ENCODE results near the gene ATF7IP. TPM values are rescaled to one million over a fixed set of nuclear protein-coding genes. Genes with fewer than 3 reads are reported as not detected.
"Not testable (repeated sequence)": the region's sequence is repeated elsewhere in the genome, so short reads cannot be mapped to it uniquely, and the experiment has no call there.

The ATF7IP gene
- total RNA-seq, 2 experiments from 2014 or later, result 99.8 to 104 TPM

DNA sequence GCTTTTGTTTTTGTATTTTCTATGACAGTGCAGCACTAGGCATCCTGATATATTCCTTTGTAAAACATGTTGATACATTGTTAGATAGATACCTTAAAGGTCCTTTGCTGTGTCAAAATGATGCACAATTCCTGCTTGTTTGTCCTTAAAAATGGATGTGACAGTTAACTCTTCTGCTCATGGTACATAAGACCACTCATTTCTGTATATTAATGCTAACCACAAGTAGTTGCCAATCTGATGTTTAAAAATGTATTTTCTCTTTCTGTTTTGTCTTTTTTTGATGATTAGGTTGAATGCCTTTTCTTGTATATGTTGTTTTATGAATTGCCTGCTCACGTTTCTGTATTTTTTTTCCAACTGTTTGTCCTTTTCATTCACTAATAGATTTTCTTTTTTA lies 35.1 kb downstream of the ATF7IP start:
- no peak for DNase-seq

DNA sequence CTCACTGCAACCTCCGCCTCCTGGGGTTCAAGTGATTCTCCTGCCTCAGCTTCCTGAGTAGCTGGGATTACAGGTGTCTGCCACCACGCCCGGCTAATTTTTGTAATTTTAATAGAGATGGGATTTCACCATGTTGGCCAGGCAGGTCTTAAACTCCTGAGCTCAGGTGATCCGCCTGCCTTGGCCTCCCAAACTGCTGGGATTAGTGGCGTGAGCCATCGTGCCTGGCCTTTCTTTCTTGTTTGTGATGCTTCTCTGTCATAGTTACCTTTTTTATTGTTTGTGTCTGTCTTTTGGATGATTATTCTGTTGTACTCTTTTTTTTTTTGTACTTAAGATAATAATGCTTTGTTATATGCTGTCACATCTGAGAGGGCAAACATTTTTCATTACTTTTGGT lies 35.8 kb downstream of the ATF7IP start:
- H3K4me3 Mint-ChIP-seq, result peak overlapping the region; percentile 47
- DNase-seq; ATAC-seq; H3K27me3 Mint-ChIP-seq (ENCODE audit: low read depth); H3K9me3 Mint-ChIP-seq (ENCODE audit: insufficient read depth): not testable (repeated sequence)
- H3K27ac Mint-ChIP-seq, result peak overlapping the region; percentile 85
- peaks cover 51% of the 10 kb centered on the region for H3K36me3 Mint-ChIP-seq (ENCODE audit: low read depth)
- CTCF ChIA-PET, result interaction anchor here (0.7 to 2.0 kb wide), 7 partner anchors 13 to 145 kb away, joined by 3 to 8 read pairs (median 5); partner anchors contain the start of gene ATF7IP
- H3K4me1 Mint-ChIP-seq (ENCODE audit: low read depth), result peaks cover 83% of the 10 kb centered on the region
- POLR2A ChIA-PET, result interaction anchor here (3.1 kb wide), 1 partner anchor 16 kb away, joined by 11 read pairs; no protein-coding TSS in a partner anchor

More for the DNA sequence above, 35.1 kb downstream of the ATF7IP start:
- no peaks in the 10 kb centered on the region for H3K27me3 Mint-ChIP-seq (ENCODE audit: low read depth)
- H3K36me3 Mint-ChIP-seq (ENCODE audit: low read depth), result peaks cover 50% of the 10 kb centered on the region
- ChIA-PET POLR2A (interaction anchor here (3.1 kb wide), 1 partner anchor 15 kb away, joined by 11 read pairs; no protein-coding TSS in a partner anchor), CTCF (interaction anchor here (0.7 to 1.7 kb wide), 2 partner anchors 17 to 145 kb away, joined by 3 to 4 read pairs; no protein-coding TSS in a partner anchor)
- peak; percentile 21 for ATAC-seq
- H3K9me3 Mint-ChIP-seq (ENCODE audit: insufficient read depth), result no peaks in the 10 kb centered on the region
- H3K4me1 Mint-ChIP-seq (ENCODE audit: low read depth), result peaks cover 85% of the 10 kb centered on the region
- peak overlapping the region; percentile 47 for H3K4me3 Mint-ChIP-seq
- peak overlapping the region; percentile 85 for H3K27ac Mint-ChIP-seq

DNA sequence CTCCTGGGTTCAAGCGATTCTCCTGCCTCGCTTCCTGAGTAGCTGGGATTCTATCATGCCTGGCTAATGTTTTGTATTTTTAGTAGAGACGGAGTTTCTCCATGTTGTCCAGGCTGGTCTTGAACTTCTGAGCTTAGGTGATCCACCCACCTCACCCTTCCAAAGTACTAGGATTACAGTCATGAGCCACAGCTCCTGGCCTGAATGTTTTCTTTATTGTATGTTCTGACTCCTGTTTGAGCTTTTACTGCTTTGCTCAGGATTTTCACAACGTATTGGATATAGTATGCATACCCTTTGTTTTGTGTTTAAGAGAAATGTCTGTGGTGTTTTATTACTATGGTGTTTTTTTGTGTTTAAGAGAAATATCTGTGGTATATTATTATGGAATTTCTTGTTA lies 37.2 kb downstream of the ATF7IP start:
- no peak for DNase-seq
- Mint-ChIP-seq H3K36me3 (ENCODE audit: low read depth) (peaks cover 39% of the 10 kb centered on the region), H3K27ac (no peak overlapping the region), H3K4me3 (peak overlapping the region; percentile 20), H3K27me3 (ENCODE audit: low read depth) (no peaks in the 10 kb centered on the region), H3K9me3 (ENCODE audit: insufficient read depth) (no peaks in the 10 kb centered on the region), H3K4me1 (ENCODE audit: low read depth) (peaks cover 75% of the 10 kb centered on the region)
- POLR2A ChIA-PET, result interaction anchor here (1.9 to 3.1 kb wide), 3 partner anchors 15 to 37 kb away, joined by 5 to 11 read pairs (median 7); partner anchors contain the start of gene ATF7IP
- CTCF ChIA-PET, result interaction anchor here (1.0 to 2.0 kb wide), 7 partner anchors 10 to 164 kb away, joined by 3 to 13 read pairs (median 6); partner anchors contain the start of gene ATF7IP
- ATAC-seq, result no peak

DNA sequence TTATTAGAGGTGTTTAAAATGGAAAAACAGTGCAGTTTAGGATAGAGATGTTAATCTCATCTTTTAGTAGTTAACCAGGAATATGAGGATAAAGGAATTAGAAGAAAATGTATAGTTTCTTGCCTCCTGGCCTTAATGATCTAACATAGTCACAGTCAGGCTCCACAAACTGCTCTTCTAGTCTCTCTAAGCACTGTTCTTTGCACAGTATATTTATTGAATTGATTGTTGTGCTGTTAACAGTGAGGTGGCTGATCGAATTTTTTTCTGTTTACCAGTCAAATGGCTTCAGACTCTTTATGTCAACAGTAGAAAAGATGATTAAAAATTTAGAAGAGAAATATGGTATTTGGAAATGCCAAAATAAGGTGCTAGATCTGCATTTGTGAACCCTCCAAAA lies 37.8 kb downstream of the ATF7IP start:
- DNase-seq (no peak), ATAC-seq (peak; percentile 25)
- Mint-ChIP-seq H3K27ac (peak overlapping the region; percentile 75), H3K9me3 (ENCODE audit: insufficient read depth) (peaks cover 2% of the 10 kb centered on the region), H3K36me3 (ENCODE audit: low read depth) (peaks cover 42% of the 10 kb centered on the region), H3K27me3 (ENCODE audit: low read depth) (no peaks in the 10 kb centered on the region), H3K4me3 (peak overlapping the region; percentile 38), H3K4me1 (ENCODE audit: low read depth) (peaks cover 73% of the 10 kb centered on the region)
- POLR2A ChIA-PET, result interaction anchor here (0.6 to 3.1 kb wide), 4 partner anchors 15 to 37 kb away, joined by 3 to 11 read pairs (median 6); partner anchors contain the start of gene ATF7IP
- CTCF ChIA-PET, result interaction anchor here (1.7 to 2.0 kb wide), 4 partner anchors 9 to 164 kb away, joined by 5 to 13 read pairs (median 6); no protein-coding TSS in a partner anchor

DNA sequence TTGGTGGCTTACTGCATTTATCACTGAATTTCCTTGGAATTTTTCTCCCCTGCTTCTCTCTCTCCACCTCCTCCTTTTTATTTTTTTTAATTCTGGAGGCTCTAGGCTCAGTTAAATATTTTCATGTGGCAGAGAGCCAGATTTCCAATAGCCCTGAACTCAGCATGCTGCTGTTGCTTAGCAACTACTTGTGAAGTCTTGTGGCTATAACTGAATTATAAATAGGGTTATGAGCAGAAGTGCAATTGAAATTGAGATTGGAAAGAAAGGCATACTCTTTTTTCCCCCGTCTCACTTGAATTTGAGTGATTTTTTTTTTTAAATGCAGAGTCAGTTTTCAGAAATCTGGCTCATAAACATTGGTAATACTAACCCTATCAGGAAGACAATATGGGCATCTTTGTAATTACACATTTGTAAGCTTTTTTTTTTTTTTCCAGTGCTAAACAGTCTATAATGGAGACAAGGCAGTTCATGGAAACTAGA lies 38.3 kb downstream of the ATF7IP start:
- Mint-ChIP-seq H3K36me3 (ENCODE audit: low read depth) (peaks cover 43% of the 10 kb centered on the region), H3K27me3 (ENCODE audit: low read depth) (no peaks in the 10 kb centered on the region), H3K4me1 (ENCODE audit: low read depth) (peaks cover 72% of the 10 kb centered on the region), H3K4me3 (peak overlapping the region; percentile 38), H3K27ac (peak overlapping the region; percentile 75), H3K9me3 (ENCODE audit: insufficient read depth) (peaks cover 6% of the 10 kb centered on the region)
- DNase-seq (no peak), ATAC-seq (peak; percentile 62)
- ChIA-PET CTCF (interaction anchor here (1.7 to 1.9 kb wide), 2 partner anchors 9 to 165 kb away, joined by 6 to 13 read pairs; no protein-coding TSS in a partner anchor), POLR2A (interaction anchor here (0.6 to 3.1 kb wide), 4 partner anchors 14 to 38 kb away, joined by 3 to 11 read pairs (median 6); partner anchors contain the start of gene ATF7IP)

DNA sequence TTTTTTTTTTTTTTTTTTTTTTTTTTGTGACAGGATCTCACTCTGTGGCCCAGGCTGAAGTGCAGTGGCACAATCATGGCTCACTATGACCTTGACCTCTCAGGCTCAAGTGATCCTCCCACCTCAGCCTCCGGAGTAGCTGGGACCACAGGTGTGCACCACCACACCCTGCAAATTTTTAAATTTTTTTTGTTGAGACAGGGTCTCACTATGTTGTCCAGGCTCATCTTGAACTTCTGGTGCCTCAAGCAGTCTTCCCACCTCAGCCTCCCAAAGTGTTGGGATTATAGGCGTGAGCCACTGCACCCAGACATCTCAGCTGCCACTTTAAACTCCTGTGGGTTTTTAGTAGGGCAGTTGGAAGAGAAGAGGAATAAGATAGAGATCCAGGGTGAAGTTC lies 39.9 kb downstream of the ATF7IP start:
- POLR2A ChIA-PET; DNase-seq; H3K27me3 Mint-ChIP-seq (ENCODE audit: low read depth); H3K27ac Mint-ChIP-seq; H3K4me3 Mint-ChIP-seq; CTCF ChIA-PET; ATAC-seq: not testable (repeated sequence)
- H3K4me1 Mint-ChIP-seq (ENCODE audit: low read depth), result peaks cover 72% of the 10 kb centered on the region
- peaks cover 12% of the 10 kb centered on the region for H3K9me3 Mint-ChIP-seq (ENCODE audit: insufficient read depth)
- peaks cover 46% of the 10 kb centered on the region for H3K36me3 Mint-ChIP-seq (ENCODE audit: low read depth)

DNA sequence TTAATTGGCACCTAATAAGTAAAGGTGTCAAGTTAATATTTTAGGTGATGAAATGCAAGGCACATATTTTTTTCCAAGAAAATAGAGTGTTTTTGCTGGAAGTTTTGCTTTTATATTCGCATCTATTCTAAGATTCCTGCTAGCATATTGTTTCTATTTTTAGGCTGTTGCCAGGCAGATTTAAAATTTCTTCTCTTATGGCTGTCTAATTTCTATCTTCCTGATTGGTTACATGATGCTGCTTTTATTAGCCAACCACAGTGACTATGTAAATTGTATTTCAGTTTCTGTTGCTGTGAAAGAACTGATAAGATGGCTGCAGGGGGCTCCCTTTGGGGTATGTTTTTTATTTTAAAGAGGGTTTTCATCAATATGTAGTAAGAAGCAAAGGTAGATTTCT lies 42.7 kb downstream of the ATF7IP start:
- H3K36me3 Mint-ChIP-seq (ENCODE audit: low read depth), result peaks cover 44% of the 10 kb centered on the region
- ATAC-seq (no peak), DNase-seq (no peak)
- H3K27me3 Mint-ChIP-seq (ENCODE audit: low read depth), result no peaks in the 10 kb centered on the region
- ChIA-PET POLR2A (no interaction called here), CTCF (interaction anchor here (0.6 to 1.3 kb wide), 3 partner anchors 20 to 45 kb away, joined by 3 to 4 read pairs (median 4); partner anchors contain the start of gene ATF7IP)
- peak overlapping the region; percentile 20 for H3K27ac Mint-ChIP-seq
- H3K9me3 Mint-ChIP-seq (ENCODE audit: insufficient read depth), result peaks cover 12% of the 10 kb centered on the region
- peaks cover 69% of the 10 kb centered on the region for H3K4me1 Mint-ChIP-seq (ENCODE audit: low read depth)
- no peak overlapping the region for H3K4me3 Mint-ChIP-seq

DNA sequence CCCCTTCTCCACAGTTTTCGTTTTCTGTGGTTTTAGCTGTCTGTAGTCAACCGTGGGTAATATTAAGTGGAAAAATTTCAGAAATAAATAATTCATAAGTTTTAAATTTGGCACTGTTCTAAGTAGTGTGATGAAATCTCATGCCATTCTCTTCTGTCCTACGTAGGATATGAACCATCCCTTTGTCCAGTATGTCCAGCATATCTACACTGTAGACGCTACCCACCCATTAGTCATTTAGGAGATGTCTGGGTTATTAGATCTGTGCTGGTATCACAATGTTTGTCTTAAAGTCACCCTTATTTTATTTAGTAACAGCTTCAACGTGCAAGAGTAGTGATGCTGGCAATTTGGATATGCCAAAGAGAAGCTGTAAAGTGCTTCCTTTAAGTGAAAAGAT lies 44.7 kb downstream of the ATF7IP start:
- ChIA-PET POLR2A (no interaction called here), CTCF (no interaction called here)
- ATAC-seq, result no peak
- no peak overlapping the region for H3K4me3 Mint-ChIP-seq
- H3K36me3 Mint-ChIP-seq (ENCODE audit: low read depth), result peaks cover 46% of the 10 kb centered on the region
- H3K27me3 Mint-ChIP-seq (ENCODE audit: low read depth), result no peaks in the 10 kb centered on the region
- peaks cover 66% of the 10 kb centered on the region for H3K4me1 Mint-ChIP-seq (ENCODE audit: low read depth)
- DNase-seq, result no peak
- H3K9me3 Mint-ChIP-seq (ENCODE audit: insufficient read depth), result peaks cover 12% of the 10 kb centered on the region
- no peak overlapping the region for H3K27ac Mint-ChIP-seq

DNA sequence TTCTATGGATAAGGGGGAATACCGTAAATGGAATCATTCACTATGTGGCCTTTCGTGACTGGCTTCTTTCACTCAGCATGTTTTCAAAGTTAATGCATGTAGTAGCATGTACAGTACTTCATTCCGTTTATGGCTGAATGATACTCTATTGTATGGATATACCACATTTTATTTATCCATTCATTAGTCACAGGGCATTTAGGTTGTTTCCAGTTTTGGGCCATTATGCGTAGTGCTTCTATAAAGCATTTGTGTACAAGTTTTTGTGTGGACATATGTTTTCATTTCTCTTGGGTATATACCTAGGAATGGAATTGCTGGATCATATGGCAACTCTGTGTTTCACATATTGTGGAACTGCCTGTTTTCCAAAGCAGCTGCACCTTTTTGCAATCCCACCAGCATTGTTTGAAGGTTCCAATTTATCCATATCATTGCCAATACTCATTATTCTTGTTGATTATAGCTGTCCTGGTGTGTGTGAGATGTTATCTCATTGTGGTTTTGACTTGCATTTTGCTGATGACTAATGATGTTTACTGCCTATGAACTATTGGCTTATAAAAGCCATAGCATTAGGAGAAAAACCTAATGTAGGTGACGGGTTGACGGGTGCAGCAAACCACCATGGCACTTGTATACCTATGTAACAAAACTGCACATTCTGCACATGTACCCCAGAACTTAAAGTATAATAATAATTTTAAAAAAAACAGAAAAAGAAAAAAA lies 45.5 kb downstream of the ATF7IP start:
- peaks cover 12% of the 10 kb centered on the region for H3K9me3 Mint-ChIP-seq (ENCODE audit: insufficient read depth)
- DNase-seq (peak; percentile 47), ATAC-seq (peak; percentile 84)
- H3K27me3 Mint-ChIP-seq (ENCODE audit: low read depth), result no peaks in the 10 kb centered on the region
- ChIA-PET POLR2A (interaction anchor here (0.5 to 1.5 kb wide), 2 partner anchors 16 to 45 kb away, joined by 3 to 7 read pairs; partner anchors contain the start of gene ATF7IP), CTCF (interaction anchor here (1.2 to 2.6 kb wide), 4 partner anchors 8 to 170 kb away, joined by 3 to 13 read pairs (median 8); partner anchors contain the start of gene ATF7IP)
- peaks cover 43% of the 10 kb centered on the region for H3K36me3 Mint-ChIP-seq (ENCODE audit: low read depth)
- H3K27ac Mint-ChIP-seq, result peak overlapping the region; percentile 13
- peak overlapping the region; percentile 4 for H3K4me3 Mint-ChIP-seq
- H3K4me1 Mint-ChIP-seq (ENCODE audit: low read depth), result peaks cover 65% of the 10 kb centered on the region

DNA sequence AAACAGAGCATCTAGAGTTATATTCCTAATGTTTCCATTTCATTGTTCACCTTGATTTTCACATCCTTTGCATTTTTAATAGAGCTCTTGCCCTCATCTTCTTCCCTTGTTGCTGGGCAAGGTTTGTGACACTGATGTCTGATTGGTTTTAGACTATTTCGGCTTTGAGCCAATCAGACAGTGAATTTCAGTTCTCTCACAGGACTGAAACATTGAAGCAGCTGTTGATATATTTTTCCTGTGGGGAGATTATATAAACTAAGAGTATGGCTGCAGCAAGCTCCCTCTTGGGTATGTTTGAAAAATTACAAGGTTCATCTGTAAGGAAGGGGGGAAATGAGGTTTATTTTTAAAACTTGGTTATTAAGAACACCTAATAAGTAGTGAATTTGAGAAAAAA lies 51.2 kb downstream of the ATF7IP start:
- POLR2A ChIA-PET, result interaction anchor here (0.7 to 2.7 kb wide), 7 partner anchors 22 to 1698 kb away, joined by 3 to 19 read pairs (median 8); partner anchors contain the start of gene ATF7IP
- H3K27ac Mint-ChIP-seq, result peak overlapping the region; percentile 43
- H3K36me3 Mint-ChIP-seq (ENCODE audit: low read depth), result peaks cover 48% of the 10 kb centered on the region
- peaks cover 61% of the 10 kb centered on the region for H3K4me1 Mint-ChIP-seq (ENCODE audit: low read depth)
- ATAC-seq (peak; percentile 67), DNase-seq (peak; percentile 61)
- H3K9me3 Mint-ChIP-seq (ENCODE audit: insufficient read depth), result peaks cover 10% of the 10 kb centered on the region
- no peaks in the 10 kb centered on the region for H3K27me3 Mint-ChIP-seq (ENCODE audit: low read depth)
- H3K4me3 Mint-ChIP-seq, result peak overlapping the region; percentile 2
- CTCF ChIA-PET, result interaction anchor here (0.8 to 3.0 kb wide), 15 partner anchors 10 to 178 kb away, joined by 3 to 49 read pairs (median 5); partner anchors contain the start of gene ATF7IP

DNA sequence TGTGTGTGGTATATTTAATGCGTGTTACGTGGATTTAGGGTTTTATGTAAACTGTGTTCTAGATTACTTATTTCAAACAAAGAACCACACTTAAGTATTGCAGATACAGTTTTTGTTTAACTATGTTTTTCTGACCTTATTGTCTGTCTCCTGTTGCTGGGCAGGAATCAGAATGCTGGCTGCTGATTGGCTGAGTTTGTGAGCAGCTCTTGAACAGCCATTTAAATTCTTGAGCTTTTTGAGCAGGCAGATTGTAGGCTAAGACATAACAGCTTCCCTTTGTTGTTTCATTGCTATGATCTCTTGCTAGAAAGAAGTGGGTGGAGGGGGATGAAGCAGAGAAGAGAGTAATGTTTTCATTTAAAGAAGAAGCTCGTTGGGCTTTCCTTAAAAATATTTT lies 52.2 kb downstream of the ATF7IP start:
- POLR2A ChIA-PET, result interaction anchor here (1.0 to 2.7 kb wide), 10 partner anchors 15 to 356 kb away, joined by 3 to 19 read pairs (median 6); partner anchors contain the start of gene ATF7IP
- H3K36me3 Mint-ChIP-seq (ENCODE audit: low read depth), result peaks cover 53% of the 10 kb centered on the region
- H3K27ac Mint-ChIP-seq, result peak overlapping the region; percentile 91
- H3K9me3 Mint-ChIP-seq (ENCODE audit: insufficient read depth), result peaks cover 19% of the 10 kb centered on the region
- no peaks in the 10 kb centered on the region for H3K27me3 Mint-ChIP-seq (ENCODE audit: low read depth)
- H3K4me3 Mint-ChIP-seq, result peak overlapping the region; percentile 72
- DNase-seq (peak; percentile 85), ATAC-seq (peak; percentile 76)
- peaks cover 60% of the 10 kb centered on the region for H3K4me1 Mint-ChIP-seq (ENCODE audit: low read depth)
- CTCF ChIA-PET, result interaction anchor here (0.6 to 3.0 kb wide), 14 partner anchors 19 to 352 kb away, joined by 3 to 49 read pairs (median 4); partner anchors contain the start of gene ATF7IP

All from activated CD8-positive, alpha-beta T cell treated with anti-CD3 and anti-CD28 coated beads, Interleukin-2, amount 10 ng/mL, durations not matched to agents 7 days and 5 days (primary cell).